Vagina (tissue), 2 donors: ENCODE data around the gene TRIM72. TPM values are rescaled to one million over a fixed set of nuclear protein-coding genes. Genes with fewer than 3 reads are reported as not detected.

Source experiments
- DNase-seq, 2 donors: peaks; one replicate each; pipeline ENCODE4 v3.0.0-alpha.2; 2017; ENCODE audit errors: extremely low spot score in 2 of 2
- H3K27ac ChIP-seq: fragments of 200-600 bp; sonication (generic); one replicate; pipeline ENCODE4 v1.5.1; 2019
- H3K27me3 ChIP-seq: fragments of 200-600 bp; sonication (generic); one replicate; pipeline ENCODE4 v1.5.1; 2019
- H3K36me3 ChIP-seq, 2 donors: fragments of 200-600 bp; sonication (generic); one replicate each; pipeline ENCODE4 v1.5.1; 2017 to 2019
- H3K4me1 ChIP-seq: fragments of 200-600 bp; sonication (generic); one replicate; pipeline ENCODE4 v1.5.1; 2019
- H3K4me3 ChIP-seq, 2 donors: fragments of 200-600 bp; sonication (generic); 1 replicate in 1 of 2; 2 replicates in 1 of 2; pipeline ENCODE4 v1.5.1; 2016 to 2019
- H3K9me3 ChIP-seq: fragments of 200-600 bp; sonication (generic); one replicate; pipeline ENCODE4 v1.5.1; 2019
- CTCF ChIP-seq, 3 experiments: fragments of 450-650 bp in 2 of 3; fragments of 200-600 bp in 1 of 3; sonication (generic) in 1 of 3; IDR thresholded peaks; one replicate each; pipeline ENCODE4 v1.5.1; 2017 to 2019; ENCODE audit warnings: antibody characterized with exemption in 3 of 3, mild to moderate bottlenecking in 2 of 3, moderate library complexity in 2 of 3
- POLR2A ChIP-seq, 2 donors: fragments of 450-650 bp; IDR thresholded peaks; one replicate each; pipeline ENCODE4 v1.6.1; 2017; ENCODE audit warnings: antibody characterized with exemption in 2 of 2, mild to moderate bottlenecking in 2 of 2, moderate library complexity in 2 of 2
- POLR2AphosphoS5 ChIP-seq, 2 donors: sonication (generic); formaldehyde crosslinking; IDR thresholded peaks; one replicate each; pipeline ENCODE4 v1.9.0; 2017; ENCODE audit warnings: antibody characterized with exemption in 2 of 2, mild to moderate bottlenecking in 2 of 2, low read depth in 1 of 2; ENCODE audit not compliant: insufficient read depth in 1 of 2
- intact Hi-C: fragments of 100-400 bp; cut with DNase I; formaldehyde crosslinking; loops from one replicate; pipeline ENCODE4 v1.15.1; 2023
- total RNA-seq: library from RNA; depleted of rRNA; stranded (reverse); fragments of >200 nt; gene quantifications from one replicate; pipeline ENCODE4 v1.2.3, GENCODE V29; 2016

TRIM72 gene
- total RNA-seq, 1 donor from 2014 or later: not detected

GRCh38 chr16:31190061-31190460 is 23.9 kb upstream of the TRIM72 start:
- Histone ChIP-seq H3K27me3 (no peaks in the 10 kb centered on the region), H3K4me1 (no peaks in the 10 kb centered on the region), H3K36me3 (peaks cover 4 to 99% of the 10 kb centered on the region in 2 donors), H3K4me3 (no peak overlapping the region), H3K9me3 (no peaks in the 10 kb centered on the region), H3K27ac (no peak overlapping the region)
- intact Hi-C loops: no loop called here
- TF ChIP-seq CTCF (IDR thresholded peaks at IDR 0.05): no peak
- TF ChIP-seq POLR2AphosphoS5 (IDR thresholded peaks at IDR 0.05; ENCODE audit: insufficient read depth in 1 of 2, low read depth in 1 of 2): no peak
- no peak for TF ChIP-seq POLR2A (IDR thresholded peaks at IDR 0.05)
- DNase-seq: no peak

GRCh38 chr16:31190818-31191444 is 23.0 kb upstream of the TRIM72 start:
- H3K27me3 ChIP-seq: no peaks in the 10 kb centered on the region
- H3K36me3 ChIP-seq: peaks cover 4 to 99% of the 10 kb centered on the region in 2 donors
- intact Hi-C loops: no loop called here
- TF ChIP-seq CTCF (IDR thresholded peaks at IDR 0.05) (no peak), POLR2A (IDR thresholded peaks at IDR 0.05) (no peak), POLR2AphosphoS5 (IDR thresholded peaks at IDR 0.05; ENCODE audit: insufficient read depth in 1 of 2, low read depth in 1 of 2) (no peak)
- no peak for DNase-seq
- H3K9me3 ChIP-seq: no peaks in the 10 kb centered on the region
- H3K27ac ChIP-seq: no peak overlapping the region
- H3K4me1 ChIP-seq: no peaks in the 10 kb centered on the region
- no peak overlapping the region for H3K4me3 ChIP-seq

- no peaks in the 10 kb centered on the region for H3K9me3 ChIP-seq
- H3K27ac ChIP-seq: no peak overlapping the region
- H3K4me3 ChIP-seq: no peak overlapping the region
- intact Hi-C loops: no loop called here
- TF ChIP-seq CTCF (IDR thresholded peaks at IDR 0.05) (no peak), POLR2A (IDR thresholded peaks at IDR 0.05) (no peak), POLR2AphosphoS5 (IDR thresholded peaks at IDR 0.05; ENCODE audit: insufficient read depth in 1 of 2, low read depth in 1 of 2) (no peak)
- no peak for DNase-seq
- no peaks in the 10 kb centered on the region for H3K4me1 ChIP-seq
- no peaks in the 10 kb centered on the region for H3K27me3 ChIP-seq
- H3K36me3 ChIP-seq: peaks cover 4 to 93% of the 10 kb centered on the region in 2 donors
Observed at GRCh38 chr16:31191697-31192428, 22.1 kb upstream of the TRIM72 start.

GRCh38 chr16:31192856-31193642 is 20.9 kb upstream of the TRIM72 start:
- TF ChIP-seq POLR2A (IDR thresholded peaks at IDR 0.05) (no peak), CTCF (IDR thresholded peaks at IDR 0.05) (no peak), POLR2AphosphoS5 (IDR thresholded peaks at IDR 0.05; ENCODE audit: insufficient read depth in 1 of 2, low read depth in 1 of 2) (no peak)
- H3K36me3 ChIP-seq: peaks cover 0 to 81% of the 10 kb centered on the region in 2 donors
- DNase-seq: no peak
- no peaks in the 10 kb centered on the region for H3K9me3 ChIP-seq
- H3K27me3 ChIP-seq: no peaks in the 10 kb centered on the region
- intact Hi-C loops: no loop called here
- no peak overlapping the region for H3K27ac ChIP-seq
- H3K4me1 ChIP-seq: no peaks in the 10 kb centered on the region
- no peak overlapping the region for H3K4me3 ChIP-seq
